HS-5 (cell line): ENCODE data around the gene C1orf146.
"Not testable (repeated sequence)": the region's sequence is repeated elsewhere in the genome, so short reads cannot be mapped to it uniquely, and the experiment has no call there.

ENCODE experiments used
- DNase-seq: peaks from one replicate; pipeline ENCODE4 v3.0.0-alpha.2; 2012; ENCODE audit warnings: low read depth

Gene C1orf146

GRCh38 chr1:92217721-92218120 lies at the start of gene C1orf146:
Gene C1orf146 (plus strand): TSS chr1:92217915. CDS start chr1:92231421, 13,506 bp downstream.
- no peak for DNase-seq

- DNase-seq, result no peak
These were observed 49.1 kb upstream of the C1orf146 start for GRCh38 chr1:92168657-92169056.

- DNase-seq, result no peak
These were observed 48.3 kb upstream of the C1orf146 start for GRCh38 chr1:92169214-92170005.

GRCh38 chr1:92184632-92185031 lies 33.1 kb upstream of the C1orf146 start:
- peak; percentile 74 for DNase-seq

GRCh38 chr1:92186081-92186480 lies 31.6 kb upstream of the C1orf146 start:
- DNase-seq, result peak; percentile 13

GRCh38 chr1:92188436-92189255 lies 29.1 kb upstream of the C1orf146 start:
- DNase-seq, result no peak

GRCh38 chr1:92191726-92192125 lies 26.0 kb upstream of the C1orf146 start:
- DNase-seq, result no peak

GRCh38 chr1:92192246-92192645 lies 25.5 kb upstream of the C1orf146 start:
- DNase-seq, result no peak

GRCh38 chr1:92194511-92194910 lies 23.2 kb upstream of the C1orf146 start:
- no peak for DNase-seq

- DNase-seq, result no peak
These were observed 15.7 kb upstream of the C1orf146 start for GRCh38 chr1:92201973-92202372.

GRCh38 chr1:92203105-92203504 lies 14.6 kb upstream of the C1orf146 start:
- no peak for DNase-seq

GRCh38 chr1:92210701-92211100 lies 7.0 kb upstream of the C1orf146 start:
- no peak for DNase-seq

- peak; percentile 57 for DNase-seq
These were observed 6.5 kb upstream of the C1orf146 start for GRCh38 chr1:92211166-92211565.

GRCh38 chr1:92218559-92218958 lies 844 bp downstream of the C1orf146 start:
- DNase-seq, result no peak

GRCh38 chr1:92219028-92219427 lies 1.3 kb downstream of the C1orf146 start:
- no peak for DNase-seq

- DNase-seq, result no peak
These were observed 10.7 kb downstream of the C1orf146 start for GRCh38 chr1:92228401-92228800.

GRCh38 chr1:92230736-92231135 lies 13.0 kb downstream of the C1orf146 start:
- DNase-seq, result no peak

- no peak for DNase-seq
These were observed 22.3 kb downstream of the C1orf146 start for GRCh38 chr1:92240034-92240433.

- no peak for DNase-seq
These were observed 26.7 kb downstream of the C1orf146 start for GRCh38 chr1:92244376-92244775.

- not testable (repeated sequence) for DNase-seq
These were observed 37.0 kb downstream of the C1orf146 start for GRCh38 chr1:92254714-92255113.

- DNase-seq, result no peak
These were observed 41.6 kb downstream of the C1orf146 start for GRCh38 chr1:92259350-92259749.

GRCh38 chr1:92262516-92262915 lies 44.8 kb downstream of the C1orf146 start:
- DNase-seq, result no peak

GRCh38 chr1:92273039-92273438 lies 55.3 kb downstream of the C1orf146 start:
- DNase-seq, result no peak
